ENCODE results near the gene NDUFB3.

The NDUFB3 gene

DNA sequence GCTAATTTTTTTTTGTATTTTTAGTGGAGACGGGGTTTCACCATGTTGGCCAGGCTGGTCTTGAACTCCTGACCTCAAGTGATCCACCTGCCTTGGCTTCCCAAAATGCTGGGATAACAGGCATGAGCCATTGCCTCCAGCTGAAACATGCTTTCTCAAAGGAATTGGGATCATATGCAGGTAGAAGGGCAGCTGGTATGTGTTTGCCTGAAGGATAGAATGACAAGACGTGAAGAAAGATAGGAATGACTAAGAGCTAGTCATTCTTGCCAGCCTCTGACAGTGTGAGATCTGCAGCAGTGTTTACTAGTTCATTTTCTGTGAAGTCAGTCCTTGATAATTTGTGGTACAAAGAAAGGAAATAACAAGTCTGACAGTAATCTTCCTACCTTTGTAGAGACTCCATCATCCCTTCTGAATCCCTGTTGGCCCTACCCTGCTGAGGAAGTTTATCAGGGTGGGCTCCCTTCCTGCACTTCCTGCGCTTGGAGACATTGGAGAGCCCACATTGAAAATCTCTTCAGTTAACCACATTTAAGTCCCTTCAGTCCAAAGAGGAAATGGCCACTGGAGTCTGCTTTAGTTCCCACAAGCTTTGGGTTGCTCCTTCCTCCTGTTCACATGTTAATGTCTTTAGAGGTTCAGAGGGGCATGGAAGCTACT lies 58.9 kb downstream of the NDUFB3 start:
- DNase-seq = peak; percentile 8

DNA sequence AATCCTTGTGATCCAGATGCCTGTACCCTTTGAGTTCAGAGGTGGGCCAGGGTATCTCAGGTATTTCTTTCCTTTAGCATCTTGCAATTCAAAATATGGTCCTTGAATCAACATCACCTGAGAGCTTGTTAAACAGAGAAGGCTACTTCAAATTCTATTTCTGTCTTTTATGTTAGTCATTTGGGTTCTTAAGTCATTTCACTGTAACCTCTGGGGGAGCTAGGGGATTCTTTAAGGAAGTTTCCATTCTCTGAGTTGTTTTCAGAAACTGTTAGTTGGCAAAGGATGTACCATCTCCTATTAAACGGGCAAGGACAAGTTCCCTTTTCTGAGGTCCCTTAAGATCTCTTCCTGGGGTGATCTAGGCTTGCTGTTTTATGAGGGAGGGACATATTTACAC lies 60.7 kb downstream of the NDUFB3 start:
- no peak for DNase-seq

Data from NCI-H2171 treated with DMSO at 0.1 percent for 48 hours (cell line).